HEK293 (cell line): ENCODE measurements around the gene TYR.
"Not testable (repeated sequence)": the region's sequence is repeated elsewhere in the genome, so short reads cannot be mapped to it uniquely, and the experiment has no call there.

Source experiments
- CTCF ChIA-PET: fragments of 350-600 bp; formaldehyde crosslinking; extraction: SDS; loops from one replicate; lab custom pipeline; 2021; ENCODE audit warnings: antibody characterized with exemption; lab: Yijun Ruan, JAX
- POLR2A ChIA-PET: fragments of 300-600 bp; formaldehyde crosslinking; extraction: SDS; loops from one replicate; lab custom pipeline; 2020; ENCODE audit warnings: antibody characterized with exemption, inconsistent platforms; lab: Yijun Ruan, JAX
- H3K27ac ChIP-seq: fragments of 200-500 bp; sonication (Bioruptor generic); 2 replicates; pipeline ENCODE4 v1.5.1; 2014; ENCODE audit warnings: low read depth, low read length, control low read depth, inconsistent platforms; ENCODE audit errors: extremely low read depth
- H3K36me3 ChIP-seq, 2 experiments: fragments of 200-500 bp in 1 of 2; sonication (Bioruptor generic) in 1 of 2; 1 replicate in 1 of 2; 2 replicates in 1 of 2; pipeline ENCODE4 v1.5.1; 2014 to 2017; ENCODE audit warnings: inconsistent platforms in 2 of 2, low read length in 2 of 2; ENCODE audit not compliant: control insufficient read depth in 2 of 2, insufficient read depth in 1 of 2
- H3K4me1 ChIP-seq: fragments of 200-500 bp; sonication (Bioruptor generic); 2 replicates; pipeline ENCODE4 v1.5.1; 2014; ENCODE audit warnings: mild to moderate bottlenecking, low read length, inconsistent platforms; ENCODE audit not compliant: control insufficient read depth, insufficient read depth
- H3K4me3 ChIP-seq: 2 replicates; pipeline ENCODE4 v1.5.1; 2011; ENCODE audit warnings: low read depth, mild to moderate bottlenecking, control low read depth, low read length, moderate library complexity
- H3K9me3 ChIP-seq: fragments of 200-500 bp; sonication (Bioruptor generic); 2 replicates; pipeline ENCODE4 v1.5.1; 2014; ENCODE audit warnings: low read depth, low read length, inconsistent platforms; ENCODE audit not compliant: control insufficient read depth, insufficient read depth
- BCL11B ChIP-seq: fragments of 450-650 bp; formaldehyde crosslinking; IDR thresholded peaks from 2 replicates; pipeline ENCODE4 v1.5.1; 2016; ENCODE audit warnings: low read depth, missing biosample characterization, missing genetic modification characterization
- RBAK ChIP-seq: fragments of 450-650 bp; formaldehyde crosslinking; IDR thresholded peaks from 2 replicates; pipeline ENCODE4 v1.5.1; 2016; ENCODE audit warnings: missing biosample characterization, missing genetic modification characterization
- SP7 ChIP-seq: fragments of 450-650 bp; formaldehyde crosslinking; IDR thresholded peaks from 2 replicates; pipeline ENCODE4 v1.5.1; 2016; ENCODE audit warnings: missing biosample characterization, missing genetic modification characterization
- YY1 ChIP-seq: fragments of 450-650 bp; formaldehyde crosslinking; IDR thresholded peaks from 2 replicates; pipeline ENCODE4 v1.5.1; 2018; ENCODE audit warnings: missing biosample characterization, missing genetic modification characterization
- ZBTB17 ChIP-seq: fragments of 450-650 bp; formaldehyde crosslinking; IDR thresholded peaks from 2 replicates; pipeline ENCODE4 v1.5.1; 2016; ENCODE audit warnings: missing biosample characterization, missing genetic modification characterization
- ZFP37 ChIP-seq: fragments of 450-650 bp; formaldehyde crosslinking; IDR thresholded peaks from 2 replicates; pipeline ENCODE4 v1.5.1; 2016; ENCODE audit warnings: missing biosample characterization, missing genetic modification characterization
- ZNF10 ChIP-seq: fragments of 450-650 bp; formaldehyde crosslinking; IDR thresholded peaks from 2 replicates; pipeline ENCODE4 v1.5.1; 2017; ENCODE audit warnings: missing biosample characterization, missing genetic modification characterization
- ZNF24 ChIP-seq: fragments of 450-650 bp; formaldehyde crosslinking; IDR thresholded peaks from 2 replicates; pipeline ENCODE4 v1.5.1; 2016; ENCODE audit warnings: missing biosample characterization, missing genetic modification characterization
- ZNF335 ChIP-seq: fragments of 450-650 bp; formaldehyde crosslinking; conservative IDR thresholded peaks from 2 replicates; pipeline ENCODE4 v1.5.1; 2016; ENCODE audit warnings: missing biosample characterization, missing genetic modification characterization
- ZNF37A ChIP-seq: fragments of 450-650 bp; IDR thresholded peaks from 2 replicates; pipeline ENCODE4 v1.5.1; 2018; ENCODE audit warnings: missing biosample characterization, missing genetic modification characterization
- ZNF404 ChIP-seq: fragments of 450-650 bp; formaldehyde crosslinking; IDR thresholded peaks from 2 replicates; pipeline ENCODE4 v1.5.1; 2017; ENCODE audit warnings: missing biosample characterization, missing genetic modification characterization
- ZNF416 ChIP-seq: fragments of 450-650 bp; formaldehyde crosslinking; IDR thresholded peaks from 2 replicates; pipeline ENCODE4 v1.5.1; 2016; ENCODE audit warnings: missing biosample characterization, missing genetic modification characterization
- ZNF433 ChIP-seq: fragments of 450-650 bp; formaldehyde crosslinking; IDR thresholded peaks from 2 replicates; pipeline ENCODE4 v1.5.1; 2016; ENCODE audit warnings: missing biosample characterization, missing genetic modification characterization, low read depth
- ZNF48 ChIP-seq: fragments of 450-650 bp; formaldehyde crosslinking; IDR thresholded peaks from 2 replicates; pipeline ENCODE4 v1.5.1; 2016; ENCODE audit warnings: missing biosample characterization, missing genetic modification characterization
- ZNF501 ChIP-seq: fragments of 450-650 bp; formaldehyde crosslinking; IDR thresholded peaks from 2 replicates; pipeline ENCODE4 v1.5.1; 2016; ENCODE audit warnings: missing biosample characterization, missing genetic modification characterization
- ZNF639 ChIP-seq: fragments of 450-650 bp; formaldehyde crosslinking; IDR thresholded peaks from 2 replicates; pipeline ENCODE4 v1.5.1; 2016; ENCODE audit warnings: missing biosample characterization, missing genetic modification characterization
- ZNF777 ChIP-seq: fragments of 450-650 bp; formaldehyde crosslinking; IDR thresholded peaks from 2 replicates; pipeline ENCODE4 v1.5.1; 2017; ENCODE audit warnings: missing biosample characterization, missing genetic modification characterization, borderline replicate concordance
- ZNF792 ChIP-seq: fragments of 450-650 bp; formaldehyde crosslinking; IDR thresholded peaks from 2 replicates; pipeline ENCODE4 v1.5.1; 2016; ENCODE audit warnings: missing biosample characterization, missing genetic modification characterization
- ZSCAN30 ChIP-seq: fragments of 450-650 bp; IDR thresholded peaks from 2 replicates; pipeline ENCODE4 v1.5.1; 2018; ENCODE audit warnings: missing biosample characterization, mild to moderate bottlenecking, missing genetic modification characterization, moderate library complexity
- ZSCAN4 ChIP-seq: fragments of 450-650 bp; formaldehyde crosslinking; IDR thresholded peaks from 2 replicates; pipeline ENCODE4 v1.5.1; 2017; ENCODE audit warnings: missing biosample characterization, missing genetic modification characterization
- ZSCAN5A ChIP-seq: fragments of 450-650 bp; formaldehyde crosslinking; IDR thresholded peaks from 2 replicates; pipeline ENCODE4 v1.5.1; 2016; ENCODE audit warnings: missing biosample characterization, missing genetic modification characterization
- TF ChIP-seq, protein P1 (sequence below): fragments of 450-650 bp; formaldehyde crosslinking; IDR thresholded peaks from 2 replicates; pipeline ENCODE4 v1.5.1; 2016; ENCODE audit warnings: missing biosample characterization, missing genetic modification characterization

TYR gene

DNA sequence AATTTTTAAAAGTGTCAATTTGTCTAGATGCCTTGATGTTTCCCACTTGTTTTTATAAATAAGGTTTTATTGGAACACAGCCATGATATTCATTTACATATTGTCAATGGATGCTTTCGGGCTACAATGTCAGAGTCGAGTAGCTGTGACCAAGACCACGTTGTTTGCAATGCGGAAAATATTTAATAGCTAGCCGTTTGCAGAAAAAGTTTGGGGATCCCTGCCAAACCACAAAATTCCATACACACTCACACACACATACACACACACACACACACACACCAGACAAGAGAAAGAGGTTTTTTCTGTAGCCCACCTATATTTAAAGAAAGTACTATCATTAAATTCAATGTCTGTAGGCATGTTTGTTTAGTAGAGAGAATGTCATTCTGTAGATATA lies 58.3 kb downstream of the TYR start (continued):
- TF ChIP-seq BCL11B (tag by site-specific recombination) (no peak), ZBTB17 (tag by site-specific recombination) (no peak)

GRCh38 chr11:89247007-89247406 lies 69.3 kb downstream of the TYR start:
- CTCF ChIA-PET, result not testable (repeated sequence)

DNA sequence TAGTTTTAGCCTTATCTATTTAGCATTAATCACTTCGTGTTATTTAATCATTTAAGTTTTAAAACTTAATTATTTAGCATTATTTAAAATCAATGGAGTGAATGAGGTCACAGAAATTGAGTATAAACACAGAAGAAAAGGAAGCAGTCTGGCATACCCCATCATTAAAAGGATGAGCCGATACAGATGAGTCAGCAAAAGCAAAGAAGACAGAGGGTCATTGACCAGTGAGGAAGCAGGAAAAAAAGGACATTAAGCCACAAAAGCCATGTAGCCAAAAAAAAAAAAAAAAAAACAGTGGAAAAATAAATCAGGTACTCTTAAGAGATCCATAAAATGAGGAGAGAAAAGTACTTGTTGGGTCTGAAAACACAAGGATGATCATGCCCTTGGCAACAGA lies 71.5 kb downstream of the TYR start:
- ChIA-PET CTCF (no interaction called here), POLR2A (no interaction called here)
- Histone ChIP-seq H3K27ac (no peak overlapping the region), H3K9me3 (no peaks in the 10 kb centered on the region), H3K4me1 (no peaks in the 10 kb centered on the region), H3K36me3 (no peaks in the 10 kb centered on the region), H3K4me3 (no peak overlapping the region)
- TF ChIP-seq ZFP37 (tag by site-specific recombination), result no peak
- no peak for TF ChIP-seq ZSCAN4 (tag by site-specific recombination)
- no peak for TF ChIP-seq ZNF24 (tag by site-specific recombination)
- TF ChIP-seq ZNF48 (tag by site-specific recombination), result no peak
- no peak for TF ChIP-seq ZNF777 (tag by site-specific recombination)
- no peak for TF ChIP-seq ZNF10 (tag by site-specific recombination)
- no peak for TF ChIP-seq ZNF37A (tag by site-specific recombination)
- TF ChIP-seq ZSCAN5A, result no peak
- TF ChIP-seq, protein P1, sequence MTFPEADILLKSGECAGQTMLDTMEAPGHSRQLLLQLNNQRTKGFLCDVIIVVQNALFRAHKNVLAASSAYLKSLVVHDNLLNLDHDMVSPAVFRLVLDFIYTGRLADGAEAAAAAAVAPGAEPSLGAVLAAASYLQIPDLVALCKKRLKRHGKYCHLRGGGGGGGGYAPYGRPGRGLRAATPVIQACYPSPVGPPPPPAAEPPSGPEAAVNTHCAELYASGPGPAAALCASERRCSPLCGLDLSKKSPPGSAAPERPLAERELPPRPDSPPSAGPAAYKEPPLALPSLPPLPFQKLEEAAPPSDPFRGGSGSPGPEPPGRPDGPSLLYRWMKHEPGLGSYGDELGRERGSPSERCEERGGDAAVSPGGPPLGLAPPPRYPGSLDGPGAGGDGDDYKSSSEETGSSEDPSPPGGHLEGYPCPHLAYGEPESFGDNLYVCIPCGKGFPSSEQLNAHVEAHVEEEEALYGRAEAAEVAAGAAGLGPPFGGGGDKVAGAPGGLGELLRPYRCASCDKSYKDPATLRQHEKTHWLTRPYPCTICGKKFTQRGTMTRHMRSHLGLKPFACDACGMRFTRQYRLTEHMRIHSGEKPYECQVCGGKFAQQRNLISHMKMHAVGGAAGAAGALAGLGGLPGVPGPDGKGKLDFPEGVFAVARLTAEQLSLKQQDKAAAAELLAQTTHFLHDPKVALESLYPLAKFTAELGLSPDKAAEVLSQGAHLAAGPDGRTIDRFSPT (tag by site-specific recombination), result no peak
- no peak for TF ChIP-seq ZNF335 (tag by site-specific recombination)
- TF ChIP-seq ZNF639, result no peak
- no peak for TF ChIP-seq ZSCAN30 (tag by site-specific recombination)
- TF ChIP-seq RBAK (tag by site-specific recombination), result no peak
- TF ChIP-seq ZNF501, result no peak
- no peak for TF ChIP-seq ZNF404
- TF ChIP-seq SP7, result no peak
- TF ChIP-seq YY1 (tag by site-specific recombination), result no peak
- no peak for TF ChIP-seq ZNF792 (tag by site-specific recombination)
- TF ChIP-seq ZNF416 (tag by site-specific recombination), result no peak
- no peak for TF ChIP-seq ZNF433 (tag by site-specific recombination)

More at GRCh38 chr11:89247007-89247406, 69.3 kb downstream of the TYR start:
- H3K27ac ChIP-seq, H3K4me1 ChIP-seq, POLR2A ChIA-PET, H3K9me3 ChIP-seq, H3K4me3 ChIP-seq, H3K36me3 ChIP-seq: not testable (repeated sequence)

DNA sequence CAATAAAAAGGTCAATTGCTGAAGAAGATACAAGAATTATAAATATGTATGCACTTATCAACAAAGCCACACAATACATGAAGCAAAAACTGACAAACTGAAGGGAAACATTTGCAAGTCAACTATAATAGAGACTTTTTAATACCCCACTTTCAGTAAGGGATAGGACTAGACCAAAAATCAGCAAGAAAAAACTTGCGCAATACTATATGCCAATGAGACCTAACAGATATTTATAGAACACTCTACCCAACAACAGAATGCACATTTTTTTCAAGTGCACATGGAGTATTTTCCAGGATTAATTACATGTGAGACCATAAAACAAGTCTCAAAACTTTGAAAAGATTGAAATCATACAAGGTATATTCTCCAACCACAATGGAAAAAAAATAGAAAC lies 83.8 kb downstream of the TYR start:
- H3K9me3 ChIP-seq, H3K36me3 ChIP-seq, H3K4me1 ChIP-seq, H3K27ac ChIP-seq, POLR2A ChIA-PET, CTCF ChIA-PET, H3K4me3 ChIP-seq: not testable (repeated sequence)
